ENCODE measurements around the gene RILPL2.
"Not testable (repeated sequence)": the region's sequence is repeated elsewhere in the genome, so short reads cannot be mapped to it uniquely, and the experiment has no call there.

Gene RILPL2

DNA sequence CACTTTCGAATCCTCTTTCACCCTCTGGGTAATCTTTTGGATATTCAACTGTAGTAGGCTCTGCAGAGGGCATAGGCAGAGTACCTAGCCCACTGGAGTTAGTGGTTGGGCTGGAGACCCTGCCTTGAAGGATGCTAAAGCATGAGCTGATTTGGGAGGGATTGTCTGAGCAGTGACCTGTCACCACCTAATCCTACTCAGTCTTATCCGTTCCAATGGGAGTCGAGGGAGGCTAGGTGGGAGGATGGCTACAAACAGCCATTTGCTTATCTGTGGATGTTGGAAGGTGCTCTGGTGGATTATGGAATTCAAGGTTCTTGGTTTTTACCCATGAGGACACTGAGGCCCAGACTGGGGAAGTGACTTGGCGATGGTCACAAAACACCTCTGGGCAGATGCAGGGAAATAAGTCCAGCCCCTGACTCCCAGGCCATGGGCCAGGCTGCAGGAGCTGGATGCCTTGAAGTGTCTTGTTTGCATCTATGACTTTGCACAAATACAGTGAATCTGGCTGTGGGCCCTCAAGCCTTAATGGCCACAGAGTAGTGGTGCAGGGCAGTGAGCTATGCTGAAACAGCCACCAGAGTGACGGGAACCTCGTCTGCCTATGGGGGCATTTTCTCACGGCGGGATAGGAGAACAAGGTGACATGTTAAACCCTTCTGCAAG is 48.8 kb downstream of the RILPL2 start:
- Histone ChIP-seq H3K9me2 (replicated peaks; ENCODE audit: insufficient read depth, low read length) (no peaks in the 10 kb centered on the region), H3K27me3 (replicated peaks; ENCODE audit: insufficient read depth, low read length) (no peaks in the 10 kb centered on the region)
- DNase-seq, result no peak

DNA sequence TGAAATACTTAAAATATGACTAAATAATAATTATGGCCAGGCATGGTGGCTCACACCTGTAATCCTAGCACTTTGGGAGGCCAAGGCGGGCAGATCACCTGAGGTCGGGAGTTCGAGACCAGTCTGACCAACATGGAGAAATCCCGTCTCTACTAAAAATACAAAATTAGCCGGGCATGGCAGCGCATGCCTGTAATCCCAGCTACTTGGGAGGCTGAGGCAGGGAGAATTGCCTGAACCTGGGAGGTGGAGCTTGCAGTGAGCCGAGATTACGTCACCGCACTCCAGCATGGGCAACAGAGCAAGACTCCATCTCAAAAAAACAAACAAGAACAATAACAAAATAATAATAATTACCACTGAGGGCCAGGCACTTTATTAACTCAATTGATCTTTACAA is 50.9 kb downstream of the RILPL2 start:
- not testable (repeated sequence) for H3K9ac ChIP-seq (ENCODE audit: low read length); DNase-seq; H3K27me3 ChIP-seq (replicated peaks; ENCODE audit: insufficient read depth, low read length); H3K4me3 ChIP-seq (ENCODE audit: low read length); H3K9me2 ChIP-seq (replicated peaks; ENCODE audit: insufficient read depth, low read length); H3F3A ChIP-seq (ENCODE audit: insufficient read depth, low read length); H3K4me2 ChIP-seq (ENCODE audit: low read depth, low read length); H3K27ac ChIP-seq (ENCODE audit: low read length); H3K9me3 ChIP-seq (replicated peaks; ENCODE audit: insufficient read depth, low read length); H4K20me1 ChIP-seq (ENCODE audit: insufficient read depth, low read length); H3K36me3 ChIP-seq (replicated peaks; ENCODE audit: insufficient read depth, low read length); H2AFZ ChIP-seq (ENCODE audit: low read length)
- H3K79me2 ChIP-seq (ENCODE audit: low read length), result peaks cover 41% of the 10 kb centered on the region
- H3K4me1 ChIP-seq (ENCODE audit: low read length), result peaks cover 10% of the 10 kb centered on the region

More for the DNA sequence above, 48.8 kb downstream of the RILPL2 start:
- Histone ChIP-seq H3K4me3 (ENCODE audit: low read length) (peak overlapping the region; percentile 61), H3K9me3 (replicated peaks; ENCODE audit: insufficient read depth, low read length) (no peaks in the 10 kb centered on the region), H3K36me3 (replicated peaks; ENCODE audit: insufficient read depth, low read length) (no peaks in the 10 kb centered on the region), H2AFZ (ENCODE audit: low read length) (peak overlapping the region; percentile 58; the same call in 1 of the 2 replicates), H3K4me2 (ENCODE audit: low read depth, low read length) (peak overlapping the region; percentile 78), H3K9ac (ENCODE audit: low read length) (peak overlapping the region; percentile 64; the same call in 1 of the 2 replicates), H3K79me2 (ENCODE audit: low read length) (peaks cover 41% of the 10 kb centered on the region), H3F3A (ENCODE audit: insufficient read depth, low read length) (peaks cover 10% of the 10 kb centered on the region; the same call in 1 of the 2 replicates), H3K4me1 (ENCODE audit: low read length) (peaks cover 10% of the 10 kb centered on the region), H3K27ac (ENCODE audit: low read length) (peak overlapping the region; percentile 56; the same call in 1 of the 2 replicates), H4K20me1 (ENCODE audit: insufficient read depth, low read length) (no peaks in the 10 kb centered on the region)
- TF ChIP-seq EZH2 (optimal IDR thresholded peaks at IDR 0.05; ENCODE audit: low read depth, low read length) (no peak), EZH2phosphoT487 (IDR thresholded peaks at IDR 0.05; ENCODE audit: low read length) (no peak)
- TF ChIP-seq, protein P1, sequence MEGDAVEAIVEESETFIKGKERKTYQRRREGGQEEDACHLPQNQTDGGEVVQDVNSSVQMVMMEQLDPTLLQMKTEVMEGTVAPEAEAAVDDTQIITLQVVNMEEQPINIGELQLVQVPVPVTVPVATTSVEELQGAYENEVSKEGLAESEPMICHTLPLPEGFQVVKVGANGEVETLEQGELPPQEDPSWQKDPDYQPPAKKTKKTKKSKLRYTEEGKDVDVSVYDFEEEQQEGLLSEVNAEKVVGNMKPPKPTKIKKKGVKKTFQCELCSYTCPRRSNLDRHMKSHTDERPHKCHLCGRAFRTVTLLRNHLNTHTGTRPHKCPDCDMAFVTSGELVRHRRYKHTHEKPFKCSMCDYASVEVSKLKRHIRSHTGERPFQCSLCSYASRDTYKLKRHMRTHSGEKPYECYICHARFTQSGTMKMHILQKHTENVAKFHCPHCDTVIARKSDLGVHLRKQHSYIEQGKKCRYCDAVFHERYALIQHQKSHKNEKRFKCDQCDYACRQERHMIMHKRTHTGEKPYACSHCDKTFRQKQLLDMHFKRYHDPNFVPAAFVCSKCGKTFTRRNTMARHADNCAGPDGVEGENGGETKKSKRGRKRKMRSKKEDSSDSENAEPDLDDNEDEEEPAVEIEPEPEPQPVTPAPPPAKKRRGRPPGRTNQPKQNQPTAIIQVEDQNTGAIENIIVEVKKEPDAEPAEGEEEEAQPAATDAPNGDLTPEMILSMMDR (IDR thresholded peaks at IDR 0.05; ENCODE audit: low read length), result no peak

DNA sequence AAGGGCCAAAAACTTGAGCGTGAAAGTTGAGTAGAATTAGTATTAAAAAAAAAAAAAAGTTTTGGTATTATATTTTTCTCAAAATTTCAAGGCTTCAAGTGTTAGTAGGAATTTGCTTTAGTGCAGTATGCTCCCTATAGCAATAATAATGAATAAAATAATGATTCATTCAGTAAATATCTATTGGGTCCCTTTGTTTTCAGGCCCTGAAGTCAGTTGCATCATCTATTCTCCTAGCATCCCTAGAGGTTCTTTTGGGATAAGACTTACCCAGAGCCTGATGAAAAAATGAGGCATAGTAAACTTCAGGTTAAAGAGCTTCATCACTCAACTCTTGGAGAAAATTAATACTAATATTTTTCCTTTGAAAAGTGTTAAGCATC is 51.5 kb downstream of the RILPL2 start:
- Histone ChIP-seq H2AFZ (ENCODE audit: low read length) (no peak overlapping the region), H3K9me2 (replicated peaks; ENCODE audit: insufficient read depth, low read length) (no peaks in the 10 kb centered on the region), H3K9me3 (replicated peaks; ENCODE audit: insufficient read depth, low read length) (no peaks in the 10 kb centered on the region), H3K27ac (ENCODE audit: low read length) (no peak overlapping the region), H3K4me2 (ENCODE audit: low read depth, low read length) (peak overlapping the region; percentile 62; the same call in 1 of the 2 replicates), H3K27me3 (replicated peaks; ENCODE audit: insufficient read depth, low read length) (no peaks in the 10 kb centered on the region), H3K4me3 (ENCODE audit: low read length) (peak overlapping the region; percentile 81), H3K36me3 (replicated peaks; ENCODE audit: insufficient read depth, low read length) (no peaks in the 10 kb centered on the region), H3K9ac (ENCODE audit: low read length) (peak overlapping the region; percentile 50; the same call in 1 of the 2 replicates), H3K4me1 (ENCODE audit: low read length) (peaks cover 10% of the 10 kb centered on the region), H3F3A (ENCODE audit: insufficient read depth, low read length) (peaks cover 10% of the 10 kb centered on the region; the same call in 1 of the 2 replicates), H3K79me2 (ENCODE audit: low read length) (peaks cover 38% of the 10 kb centered on the region), H4K20me1 (ENCODE audit: insufficient read depth, low read length) (no peaks in the 10 kb centered on the region)
- TF ChIP-seq EZH2 (optimal IDR thresholded peaks at IDR 0.05; ENCODE audit: low read depth, low read length) (no peak), EZH2phosphoT487 (IDR thresholded peaks at IDR 0.05; ENCODE audit: low read length) (no peak)
- TF ChIP-seq, protein P1 (IDR thresholded peaks at IDR 0.05; ENCODE audit: low read length), result no peak
- no peak for DNase-seq
